SH-SY5Y (cell line): ENCODE measurements around the gene KCNQ5.

Source experiments
- GATA2 ChIP-seq: IDR thresholded peaks from 2 replicates; pipeline ENCODE4 v1.6.1; 2011; ENCODE audit warnings: mild to moderate bottlenecking, low read depth, low read length
- GATA3 ChIP-seq: IDR thresholded peaks from 2 replicates; pipeline ENCODE4 v1.6.1; 2011; ENCODE audit warnings: low read depth, mild to moderate bottlenecking, low read length, moderate library complexity

DNA sequence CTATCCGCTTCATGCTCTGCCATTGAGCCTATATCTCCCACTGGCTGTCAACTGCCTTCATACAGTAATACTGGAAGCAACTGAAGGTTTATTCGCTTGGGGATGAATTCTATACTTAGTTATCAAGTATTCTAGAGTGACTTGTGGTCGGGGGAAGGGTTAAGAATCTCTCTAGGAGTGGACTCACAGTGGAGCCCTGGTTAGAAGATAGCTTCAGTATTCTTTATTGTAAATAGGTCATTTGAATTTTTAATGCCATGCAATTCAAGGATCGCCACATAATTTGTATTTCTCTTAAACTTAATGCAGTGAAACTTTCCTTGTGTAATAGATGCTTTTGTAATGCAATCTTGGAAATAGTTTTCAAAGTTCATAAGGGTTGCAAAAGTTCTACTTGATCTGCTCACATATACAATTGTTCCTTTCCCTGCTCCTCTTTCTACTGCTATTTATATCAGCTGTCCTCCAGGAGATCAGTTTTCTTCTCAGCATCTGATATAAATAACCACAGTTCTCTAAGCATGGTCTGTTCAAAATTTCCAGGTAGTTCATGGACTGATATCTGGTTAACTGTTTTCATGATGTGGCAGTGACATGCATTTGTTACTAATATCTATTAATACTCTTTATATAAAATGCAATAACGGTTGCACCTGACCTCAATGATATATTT lies 120.3 kb downstream of the KCNQ5 start:
- TF ChIP-seq GATA2 (no peak), GATA3 (no peak)
